ENCODE data around the gene PHF20. TPM values are rescaled to one million over a fixed set of nuclear protein-coding genes. Genes with fewer than 3 reads are reported as not detected.
"Not testable (repeated sequence)": the region's sequence is repeated elsewhere in the genome, so short reads cannot be mapped to it uniquely, and the experiment has no call there.

PHF20 gene
- polyA plus RNA-seq, 1 donor: 42.5 TPM

DNA sequence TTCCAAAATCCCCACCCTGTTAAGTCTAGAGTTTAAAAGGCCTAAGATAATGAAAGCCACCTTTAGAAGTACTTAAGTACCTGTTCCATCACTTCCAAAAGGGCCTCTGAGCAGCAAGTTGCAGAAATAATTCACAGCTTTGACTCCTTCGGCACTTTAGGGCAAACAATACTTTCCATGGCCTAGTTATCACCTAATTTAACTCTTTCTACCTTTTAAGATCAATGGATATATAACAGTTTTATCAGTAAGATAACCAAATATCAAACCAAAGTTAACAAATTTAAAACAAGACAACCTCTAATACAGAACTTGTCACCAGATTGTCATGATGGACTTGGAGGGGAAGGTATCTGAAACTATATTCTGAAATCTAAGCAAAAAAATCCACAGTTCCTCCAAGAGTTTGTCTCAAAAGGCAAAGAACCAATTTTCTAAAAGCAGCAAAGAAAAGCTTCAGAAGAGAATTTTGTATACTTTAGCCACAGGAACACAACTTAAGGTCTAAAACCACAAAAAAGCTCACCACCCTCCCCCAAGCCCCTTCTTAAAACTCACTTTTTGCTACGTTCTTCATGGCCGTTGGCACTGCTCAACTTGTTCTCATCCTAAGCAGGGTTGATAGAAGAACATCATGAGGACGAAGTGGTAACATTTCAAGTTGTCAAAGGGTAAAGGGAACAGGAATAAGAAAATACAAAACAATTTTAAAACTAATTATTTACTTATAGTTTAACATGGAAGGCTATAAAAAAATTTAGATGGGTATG is 33.2 kb upstream of the PHF20 start:
- no peak for DNase-seq

GRCh38 chr20:35739294-35740163 is 32.3 kb upstream of the PHF20 start:
- DNase-seq: no peak

GRCh38 chr20:35741892-35742740 is 29.7 kb upstream of the PHF20 start, which contains the start of gene RBM39:
Gene RBM39 (minus strand): TSS chr20:35742260. CDS start chr20:35740874, 1,386 bp downstream.
- DNase-seq: peak; percentile 100

GRCh38 chr20:35742741-35743523 is 28.9 kb upstream of the PHF20 start:
- DNase-seq: no peak

- DNase-seq: no peak
Observed at GRCh38 chr20:35743693-35744491, 27.9 kb upstream of the PHF20 start.

DNA sequence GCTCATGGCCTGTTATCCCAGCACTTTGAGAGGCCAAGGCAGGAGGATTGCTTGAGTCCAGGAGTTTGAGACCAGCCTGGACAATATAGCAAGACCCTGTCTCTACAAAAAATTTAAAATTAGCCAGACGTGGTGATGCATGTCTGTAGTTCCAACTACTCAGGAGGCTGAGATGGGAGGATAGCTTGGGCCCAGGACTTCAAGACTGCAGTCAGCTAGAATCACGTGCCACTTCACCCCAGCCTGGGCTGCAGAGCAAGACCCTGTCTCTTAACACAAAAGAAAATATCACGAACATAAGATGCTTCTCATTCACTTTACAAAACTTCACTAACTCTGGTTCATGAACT is 27.3 kb upstream of the PHF20 start:
- DNase-seq: not testable (repeated sequence)

DNA sequence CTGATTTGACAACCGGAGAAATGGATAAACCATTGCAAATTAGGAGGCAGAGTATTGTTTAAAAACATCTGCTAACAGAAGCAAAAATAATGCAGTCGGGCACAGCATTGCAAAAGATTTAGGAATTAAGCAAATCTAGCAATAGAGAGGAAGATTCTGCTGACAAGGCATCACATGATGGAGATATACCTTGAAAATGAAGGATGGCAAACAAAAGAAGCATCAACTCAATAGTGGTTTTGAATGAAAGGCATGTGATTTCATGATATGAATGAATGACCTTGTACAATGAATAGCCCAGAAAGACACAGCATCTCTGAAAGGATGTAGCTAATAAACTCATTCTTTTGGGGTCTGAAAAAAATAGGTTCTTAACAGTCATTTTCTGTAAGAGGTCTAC is 21.2 kb upstream of the PHF20 start:
- DNase-seq: no peak

GRCh38 chr20:35756404-35756803 is 15.4 kb upstream of the PHF20 start:
- DNase-seq: no peak

DNA sequence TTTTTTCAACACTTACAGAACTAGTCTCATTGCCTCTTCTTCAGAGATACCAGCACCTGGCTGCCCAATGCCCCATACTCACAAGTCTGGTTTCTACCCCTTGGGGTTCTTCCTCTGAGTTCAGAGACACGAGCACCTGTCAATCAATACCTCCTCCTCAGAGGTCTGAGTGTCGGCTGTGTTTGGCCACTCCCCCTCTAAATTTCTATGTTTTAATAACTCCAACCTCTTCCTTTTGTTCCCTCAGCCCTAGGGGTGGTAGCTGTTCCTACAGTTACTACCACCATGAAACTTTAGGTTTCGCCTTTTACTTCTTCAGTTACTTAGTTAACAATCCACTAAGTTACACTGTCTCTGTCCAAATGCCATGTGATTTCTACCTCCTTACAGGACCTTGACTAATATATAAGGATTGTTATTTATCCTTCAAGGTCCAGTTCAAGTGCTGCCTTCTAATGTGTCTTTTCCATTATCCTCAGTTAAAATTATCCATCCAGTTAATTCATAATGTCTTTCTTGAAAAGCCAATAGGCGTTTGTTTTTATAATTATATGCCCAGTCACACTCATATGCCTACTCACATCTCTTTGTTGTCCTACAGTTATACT is 14.6 kb upstream of the PHF20 start:
- DNase-seq: no peak

GRCh38 chr20:35761548-35761947 is 10.3 kb upstream of the PHF20 start:
- not testable (repeated sequence) for DNase-seq

- no peak for DNase-seq
Observed at GRCh38 chr20:35762461-35762860, 9.4 kb upstream of the PHF20 start.

- DNase-seq: not testable (repeated sequence)
Observed at GRCh38 chr20:35764936-35765335, 6.9 kb upstream of the PHF20 start.

- no peak for DNase-seq
Observed at GRCh38 chr20:35766843-35767242, 5.0 kb upstream of the PHF20 start.

DNA sequence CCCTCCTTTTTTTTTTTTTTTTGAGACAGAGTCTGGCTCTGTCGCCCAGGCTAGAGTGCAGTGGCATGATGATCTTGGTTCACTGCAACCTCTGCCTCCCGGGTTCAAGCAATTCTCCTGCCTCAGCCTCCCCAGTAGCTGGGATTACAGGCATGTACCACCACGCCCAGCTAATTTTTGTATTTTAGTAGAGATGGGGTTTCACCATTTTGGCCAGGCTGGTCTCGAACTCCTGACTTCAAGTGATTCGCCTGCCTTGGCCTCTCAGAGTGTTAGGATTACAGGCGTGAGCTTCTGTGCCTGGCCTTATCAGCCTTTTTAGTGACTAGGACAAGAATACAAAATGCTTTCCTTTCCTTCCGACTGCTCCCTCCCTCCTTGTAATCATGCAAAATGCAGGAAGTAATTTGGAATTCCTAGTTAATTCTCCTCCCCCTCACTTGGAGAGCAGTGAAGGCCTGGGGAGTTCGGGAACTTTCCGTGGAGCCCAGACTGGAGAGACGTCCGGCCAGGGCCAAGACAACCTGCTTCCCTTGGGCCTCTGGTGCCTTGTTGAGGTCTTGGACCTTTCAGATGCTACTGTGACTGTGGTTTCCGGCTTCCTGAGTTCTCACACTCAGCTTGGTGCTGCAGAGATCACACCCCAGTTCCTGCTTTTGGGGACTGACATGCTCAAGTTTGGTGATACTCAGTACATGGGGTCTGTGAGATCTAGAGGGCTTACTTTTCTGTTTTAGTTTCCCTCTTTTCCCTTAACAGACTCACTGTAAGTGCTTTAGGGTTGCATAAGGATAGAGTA is 3.9 kb upstream of the PHF20 start:
- no peak for DNase-seq

- DNase-seq: peak; percentile 50
Observed at GRCh38 chr20:35768731-35769664, 2.8 kb upstream of the PHF20 start.

DNA sequence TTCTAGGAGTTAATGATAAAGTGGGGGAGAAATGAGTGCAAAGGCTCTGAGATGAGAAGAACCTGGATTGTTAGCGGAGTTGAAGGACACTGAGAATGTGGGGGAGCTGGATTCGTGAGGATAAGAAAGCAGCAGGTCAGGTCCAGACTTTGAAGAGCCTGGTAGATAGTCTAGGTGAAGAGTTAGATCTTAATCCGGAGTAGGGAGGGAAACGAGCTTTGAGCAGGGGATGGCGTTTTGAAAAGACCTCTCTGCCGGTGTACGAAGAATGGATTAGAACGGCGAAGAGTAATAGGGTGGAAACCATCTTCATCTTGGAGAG is 487 bp upstream of the PHF20 start:
- DNase-seq: no peak

- DNase-seq: no peak
Observed at GRCh38 chr20:35772563-35773058, 796 bp downstream of the PHF20 start.

DNA sequence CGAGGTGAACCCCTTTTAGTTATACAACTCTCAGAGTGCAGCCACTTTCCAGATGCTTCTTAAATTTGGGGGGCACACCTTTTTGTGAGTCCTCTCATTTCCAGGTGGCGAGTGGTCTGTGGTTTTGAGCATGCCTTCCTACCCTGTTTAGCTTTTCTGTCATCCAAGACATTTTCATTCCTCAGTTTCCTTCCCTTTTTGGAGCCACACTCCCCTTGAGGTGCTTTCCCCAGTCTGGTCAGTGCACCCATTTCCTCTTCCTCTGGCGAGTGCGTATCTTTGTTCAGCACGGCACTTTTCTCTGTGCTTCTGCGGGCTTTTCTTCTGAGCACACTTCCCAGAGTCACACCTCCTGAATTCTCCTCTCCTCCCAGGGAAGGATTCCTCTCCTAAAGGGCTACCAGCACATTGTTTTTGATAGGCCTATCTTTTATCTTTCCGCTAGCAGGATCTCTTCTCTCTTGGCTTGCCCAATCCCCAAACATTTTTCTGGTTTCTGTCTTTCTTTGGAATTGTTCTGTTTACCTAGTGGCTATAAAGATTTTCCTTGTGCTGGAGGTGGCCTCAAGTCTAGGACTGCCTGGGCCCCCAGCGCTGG is 1.4 kb downstream of the PHF20 start:
- no peak for DNase-seq

All from left kidney (tissue), 2 donors.